Measurements from ENCODE around the gene ZAP70. TPM values are rescaled to one million over a fixed set of nuclear protein-coding genes. Genes with fewer than 3 reads are reported as not detected.
A peak's percentile ranks its signal among the peaks of the same experiment; 100 is the strongest.

The ZAP70 gene
- total and polyA plus RNA-seq, 10 of the 15 experiments (the other 5 are each of a cell fraction or from before 2014, with no cell fraction given), result 0.18 to 2.9 (median 1.2) TPM; not detected in 1

DNA sequence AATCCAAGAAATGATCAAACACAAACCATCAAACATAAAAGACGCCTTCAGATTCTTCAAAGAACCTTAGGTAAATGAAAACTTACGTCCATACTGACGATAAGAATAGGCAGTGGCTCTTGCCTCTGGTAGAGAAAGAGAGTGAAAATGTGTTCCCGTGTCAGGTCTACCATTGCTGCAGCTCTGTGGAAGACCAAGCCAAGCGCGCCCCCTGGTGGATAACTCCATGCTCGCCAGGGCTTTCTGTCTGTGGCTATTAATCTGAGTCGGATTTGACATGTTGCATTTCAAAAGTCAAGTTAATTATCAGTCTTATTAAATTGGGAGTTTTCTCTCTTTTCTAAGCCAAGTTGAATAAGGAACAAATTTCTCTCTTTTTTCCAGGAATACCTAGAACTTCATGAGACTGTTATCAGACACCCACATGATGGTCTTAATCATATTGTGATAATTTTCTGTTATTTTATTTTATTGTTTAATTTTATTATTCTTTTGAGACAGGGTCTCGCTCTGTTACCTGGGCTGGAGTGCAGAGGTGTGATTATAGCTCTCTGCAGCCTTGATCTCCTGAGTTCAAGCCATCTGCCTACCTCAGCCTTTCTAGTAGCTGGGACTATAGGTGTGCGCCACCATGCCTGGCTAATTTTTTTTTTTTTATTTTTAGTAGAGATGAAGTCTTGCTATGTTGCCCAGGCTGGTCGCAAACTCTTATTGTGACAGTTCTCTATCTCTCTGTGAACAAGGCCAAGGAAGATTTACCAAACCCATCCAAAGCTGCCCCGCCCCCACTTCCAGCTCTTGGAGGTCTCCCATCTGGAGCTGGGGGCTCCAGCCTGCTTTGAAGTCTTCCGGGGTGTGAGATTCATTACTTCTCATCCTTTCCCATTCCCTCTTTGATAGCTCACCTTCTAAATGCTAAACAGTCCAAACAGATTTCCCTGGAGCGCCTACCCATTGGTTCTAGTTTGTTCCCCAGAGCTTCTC lies 15.8 kb upstream of the ZAP70 start (continued):
- TF ChIP-seq, protein P1, sequence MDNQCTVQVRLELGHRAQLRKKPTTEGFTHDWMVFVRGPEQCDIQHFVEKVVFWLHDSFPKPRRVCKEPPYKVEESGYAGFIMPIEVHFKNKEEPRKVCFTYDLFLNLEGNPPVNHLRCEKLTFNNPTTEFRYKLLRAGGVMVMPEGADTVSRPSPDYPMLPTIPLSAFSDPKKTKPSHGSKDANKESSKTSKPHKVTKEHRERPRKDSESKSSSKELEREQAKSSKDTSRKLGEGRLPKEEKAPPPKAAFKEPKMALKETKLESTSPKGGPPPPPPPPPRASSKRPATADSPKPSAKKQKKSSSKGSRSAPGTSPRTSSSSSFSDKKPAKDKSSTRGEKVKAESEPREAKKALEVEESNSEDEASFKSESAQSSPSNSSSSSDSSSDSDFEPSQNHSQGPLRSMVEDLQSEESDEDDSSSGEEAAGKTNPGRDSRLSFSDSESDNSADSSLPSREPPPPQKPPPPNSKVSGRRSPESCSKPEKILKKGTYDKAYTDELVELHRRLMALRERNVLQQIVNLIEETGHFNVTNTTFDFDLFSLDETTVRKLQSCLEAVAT (IDR thresholded peaks at IDR 0.05), result no peak
- TF ChIP-seq, protein P2, sequence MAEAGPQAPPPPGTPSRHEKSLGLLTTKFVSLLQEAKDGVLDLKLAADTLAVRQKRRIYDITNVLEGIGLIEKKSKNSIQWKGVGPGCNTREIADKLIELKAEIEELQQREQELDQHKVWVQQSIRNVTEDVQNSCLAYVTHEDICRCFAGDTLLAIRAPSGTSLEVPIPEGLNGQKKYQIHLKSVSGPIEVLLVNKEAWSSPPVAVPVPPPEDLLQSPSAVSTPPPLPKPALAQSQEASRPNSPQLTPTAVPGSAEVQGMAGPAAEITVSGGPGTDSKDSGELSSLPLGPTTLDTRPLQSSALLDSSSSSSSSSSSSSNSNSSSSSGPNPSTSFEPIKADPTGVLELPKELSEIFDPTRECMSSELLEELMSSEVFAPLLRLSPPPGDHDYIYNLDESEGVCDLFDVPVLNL (IDR thresholded peaks at IDR 0.05; ENCODE audit: low read depth, low read length), result no peak
- TF ChIP-seq ZNF274 (IDR thresholded peaks at IDR 0.05; ENCODE audit: insufficient read depth, insufficient read length) (no peak), POLR2A (IDR thresholded peaks at IDR 0.05; ENCODE audit: low read depth, low read length) (no peak), NRF1 (conservative IDR thresholded peaks at IDR 0.05; ENCODE audit: low read depth, low read length) (no peak), ATF2 (IDR thresholded peaks at IDR 0.05; ENCODE audit: low read length) (no peak), NFIC (IDR thresholded peaks at IDR 0.05; ENCODE audit: low read depth, low read length) (no peak), FOXK2 (IDR thresholded peaks at IDR 0.05) (no peak), FOXM1 (IDR thresholded peaks at IDR 0.05; ENCODE audit: low read depth, low read length) (no peak), SMARCA5 (IDR thresholded peaks at IDR 0.05) (peak; percentile 53; the same call in 1 of the 2 replicates), KLF5 (IDR thresholded peaks at IDR 0.05; ENCODE audit: partially characterized antibody) (no peak), LARP7 (IDR thresholded peaks at IDR 0.05) (0 out of 2 replicates have a peak, but pooled peaks have one; percentile 30), NBN (IDR thresholded peaks at IDR 0.05) (peak; percentile 54; the same call in 1 of the 2 replicates), PKNOX1 (IDR thresholded peaks at IDR 0.05) (peak; percentile 5; the same call in 1 of the 2 replicates), BCL11A (IDR thresholded peaks at IDR 0.05; ENCODE audit: low read depth, low read length) (no peak), ZZZ3 (IDR thresholded peaks at IDR 0.05; ENCODE audit: control insufficient read depth, insufficient read length, low read depth) (no peak), FOS (IDR thresholded peaks at IDR 0.05; ENCODE audit: borderline replicate concordance, extremely low read depth, insufficient read length) (no peak), RAD51 (IDR thresholded peaks at IDR 0.05) (no peak; the same call in 1 of the 2 replicates), GABPA (IDR thresholded peaks at IDR 0.05; ENCODE audit: low read depth) (no peak), HDAC2 (IDR thresholded peaks at IDR 0.05) (no peak), EP300 (IDR thresholded peaks at IDR 0.05; ENCODE audit: borderline replicate concordance in 1 of 2, control insufficient read depth in 1 of 2, low read depth in 2 of 2, low read length in 2 of 2) (no peak), CBX3 (IDR thresholded peaks at IDR 0.05; ENCODE audit: borderline replicate concordance, low read depth) (no peak)
- TF ChIP-seq, protein P3, sequence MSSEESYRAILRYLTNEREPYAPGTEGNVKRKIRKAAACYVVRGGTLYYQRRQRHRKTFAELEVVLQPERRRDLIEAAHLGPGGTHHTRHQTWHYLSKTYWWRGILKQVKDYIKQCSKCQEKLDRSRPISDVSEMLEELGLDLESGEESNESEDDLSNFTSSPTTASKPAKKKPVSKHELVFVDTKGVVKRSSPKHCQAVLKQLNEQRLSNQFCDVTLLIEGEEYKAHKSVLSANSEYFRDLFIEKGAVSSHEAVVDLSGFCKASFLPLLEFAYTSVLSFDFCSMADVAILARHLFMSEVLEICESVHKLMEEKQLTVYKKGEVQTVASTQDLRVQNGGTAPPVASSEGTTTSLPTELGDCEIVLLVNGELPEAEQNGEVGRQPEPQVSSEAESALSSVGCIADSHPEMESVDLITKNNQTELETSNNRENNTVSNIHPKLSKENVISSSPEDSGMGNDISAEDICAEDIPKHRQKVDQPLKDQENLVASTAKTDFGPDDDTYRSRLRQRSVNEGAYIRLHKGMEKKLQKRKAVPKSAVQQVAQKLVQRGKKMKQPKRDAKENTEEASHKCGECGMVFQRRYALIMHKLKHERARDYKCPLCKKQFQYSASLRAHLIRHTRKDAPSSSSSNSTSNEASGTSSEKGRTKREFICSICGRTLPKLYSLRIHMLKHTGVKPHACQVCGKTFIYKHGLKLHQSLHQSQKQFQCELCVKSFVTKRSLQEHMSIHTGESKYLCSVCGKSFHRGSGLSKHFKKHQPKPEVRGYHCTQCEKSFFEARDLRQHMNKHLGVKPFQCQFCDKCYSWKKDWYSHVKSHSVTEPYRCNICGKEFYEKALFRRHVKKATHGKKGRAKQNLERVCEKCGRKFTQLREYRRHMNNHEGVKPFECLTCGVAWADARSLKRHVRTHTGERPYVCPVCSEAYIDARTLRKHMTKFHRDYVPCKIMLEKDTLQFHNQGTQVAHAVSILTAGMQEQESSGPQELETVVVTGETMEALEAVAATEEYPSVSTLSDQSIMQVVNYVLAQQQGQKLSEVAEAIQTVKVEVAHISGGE (CRISPR knock-in tag; IDR thresholded peaks at IDR 0.05), result no peak
